Muscle layer of colon (tissue), 2 donors: ENCODE data around the gene SNX25.

Experiments
- H3K27ac ChIP-seq: one replicate; pipeline ENCODE4 v1.7.0; 2013; ENCODE audit warnings: low read depth, mild to moderate bottlenecking, low read length, moderate library complexity
- H3K27me3 ChIP-seq, 2 donors: one replicate each; pipeline ENCODE4 v1.7.0; 2013; ENCODE audit warnings: low read length in 2 of 2, mild to moderate bottlenecking in 2 of 2; ENCODE audit not compliant: insufficient read depth in 2 of 2, control insufficient read depth in 1 of 2
- H3K36me3 ChIP-seq: one replicate; pipeline ENCODE4 v1.7.0; 2013; ENCODE audit warnings: mild to moderate bottlenecking, low read length; ENCODE audit not compliant: insufficient read depth
- H3K4me1 ChIP-seq: one replicate; pipeline ENCODE4 v1.7.0; 2013; ENCODE audit warnings: mild to moderate bottlenecking, low read length; ENCODE audit not compliant: insufficient read depth
- H3K4me3 ChIP-seq, 2 donors: one replicate each; pipeline ENCODE4 v1.7.0; 2013; ENCODE audit warnings: low read length in 2 of 2, low read depth in 1 of 2, mild to moderate bottlenecking in 1 of 2, moderate library complexity in 1 of 2
- H3K9ac ChIP-seq: one replicate; pipeline ENCODE4 v1.7.0; 2013; ENCODE audit warnings: low read length
- H3K9me3 ChIP-seq: one replicate; pipeline ENCODE4 v1.7.0; 2013; ENCODE audit warnings: mild to moderate bottlenecking, low read length
- donor health status: abdominal sarcoma.
- donor health status: Adenocarcinoma of cecum.

SNX25 gene

GRCh38 chr4:185221912-185222311 lies 12.5 kb downstream of the SNX25 start:
- Histone ChIP-seq H3K4me3 (no peak overlapping the region), H3K27ac (no peak overlapping the region), H3K9ac (no peak overlapping the region), H3K27me3 (no peaks in the 10 kb centered on the region), H3K36me3 (no peaks in the 10 kb centered on the region), H3K9me3 (no peaks in the 10 kb centered on the region), H3K4me1 (peaks cover 29% of the 10 kb centered on the region)

DNA sequence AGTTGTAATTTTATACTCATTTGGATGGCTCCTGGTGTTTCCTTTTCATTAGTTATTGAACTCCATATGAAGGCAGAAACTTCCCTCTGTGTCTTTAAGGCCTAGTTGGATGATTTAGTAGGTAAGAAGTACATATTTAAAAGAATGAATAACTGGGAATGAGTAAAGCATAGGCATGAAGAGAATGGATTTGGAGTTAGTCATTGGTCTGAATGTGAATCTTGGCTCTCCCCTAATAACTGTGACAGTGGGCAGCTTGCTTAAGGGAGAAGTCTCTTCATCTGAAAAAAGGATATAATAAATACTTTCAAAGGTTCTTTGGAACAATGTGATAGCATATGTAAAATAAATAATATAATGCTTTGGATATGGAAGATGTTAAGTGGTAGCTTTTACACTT lies 13.2 kb downstream of the SNX25 start:
- H3K4me1 ChIP-seq = peaks cover 29% of the 10 kb centered on the region

GRCh38 chr4:185224597-185224996 lies 15.2 kb downstream of the SNX25 start:
- Histone ChIP-seq H3K9ac (no peak overlapping the region), H3K9me3 (no peaks in the 10 kb centered on the region), H3K27me3 (no peaks in the 10 kb centered on the region), H3K36me3 (no peaks in the 10 kb centered on the region), H3K4me3 (no peak overlapping the region), H3K27ac (no peak overlapping the region), H3K4me1 (peaks cover 20% of the 10 kb centered on the region)

More for the DNA sequence above, 13.2 kb downstream of the SNX25 start:
- Histone ChIP-seq H3K9ac (no peak overlapping the region), H3K9me3 (no peaks in the 10 kb centered on the region), H3K27ac (no peak overlapping the region), H3K27me3 (no peaks in the 10 kb centered on the region), H3K4me3 (no peak overlapping the region), H3K36me3 (no peaks in the 10 kb centered on the region)

GRCh38 chr4:185225940-185226339 lies 16.5 kb downstream of the SNX25 start:
- Histone ChIP-seq H3K27me3 (no peaks in the 10 kb centered on the region), H3K4me1 (peaks cover 15% of the 10 kb centered on the region), H3K27ac (no peak overlapping the region), H3K9ac (no peak overlapping the region), H3K4me3 (no peak overlapping the region), H3K9me3 (no peaks in the 10 kb centered on the region), H3K36me3 (no peaks in the 10 kb centered on the region)

GRCh38 chr4:185227131-185227551 lies 17.7 kb downstream of the SNX25 start:
- Histone ChIP-seq H3K27me3 (no peaks in the 10 kb centered on the region), H3K4me1 (peaks cover 15% of the 10 kb centered on the region), H3K9me3 (no peaks in the 10 kb centered on the region), H3K27ac (no peak overlapping the region), H3K9ac (no peak overlapping the region), H3K4me3 (no peak overlapping the region), H3K36me3 (no peaks in the 10 kb centered on the region)

DNA sequence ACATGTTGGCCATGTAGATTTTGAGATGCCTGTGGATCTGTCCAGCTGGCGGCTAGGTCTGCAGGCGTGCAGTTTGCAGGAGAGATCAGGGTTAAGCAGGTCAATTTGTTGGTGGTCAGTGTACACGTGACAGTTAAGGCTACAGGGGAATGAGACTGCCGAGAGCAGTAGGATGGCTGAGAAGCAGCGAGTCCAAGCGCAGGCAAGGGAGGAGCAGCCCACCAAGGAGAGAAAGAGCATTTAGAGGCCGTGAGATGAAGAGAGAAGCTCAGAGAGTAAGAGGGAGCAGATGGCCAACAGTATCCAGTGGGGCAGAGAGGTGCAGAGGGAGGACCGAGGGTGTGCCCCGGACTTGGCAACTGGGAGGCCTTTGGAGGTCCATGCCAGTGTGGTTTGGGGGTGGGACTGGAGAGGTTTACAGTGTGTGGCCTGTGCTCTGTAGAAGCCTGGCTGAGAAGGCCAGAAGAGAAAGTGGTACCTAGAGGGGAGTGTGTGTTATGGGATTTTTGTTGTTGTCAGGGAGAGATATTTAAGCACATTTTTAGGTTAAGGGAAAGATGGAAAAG lies 18.4 kb downstream of the SNX25 start:
- Histone ChIP-seq H3K27me3 (no peaks in the 10 kb centered on the region), H3K4me1 (peaks cover 15% of the 10 kb centered on the region), H3K27ac (no peak overlapping the region), H3K9me3 (no peaks in the 10 kb centered on the region), H3K9ac (no peak overlapping the region), H3K36me3 (no peaks in the 10 kb centered on the region), H3K4me3 (no peak overlapping the region)

DNA sequence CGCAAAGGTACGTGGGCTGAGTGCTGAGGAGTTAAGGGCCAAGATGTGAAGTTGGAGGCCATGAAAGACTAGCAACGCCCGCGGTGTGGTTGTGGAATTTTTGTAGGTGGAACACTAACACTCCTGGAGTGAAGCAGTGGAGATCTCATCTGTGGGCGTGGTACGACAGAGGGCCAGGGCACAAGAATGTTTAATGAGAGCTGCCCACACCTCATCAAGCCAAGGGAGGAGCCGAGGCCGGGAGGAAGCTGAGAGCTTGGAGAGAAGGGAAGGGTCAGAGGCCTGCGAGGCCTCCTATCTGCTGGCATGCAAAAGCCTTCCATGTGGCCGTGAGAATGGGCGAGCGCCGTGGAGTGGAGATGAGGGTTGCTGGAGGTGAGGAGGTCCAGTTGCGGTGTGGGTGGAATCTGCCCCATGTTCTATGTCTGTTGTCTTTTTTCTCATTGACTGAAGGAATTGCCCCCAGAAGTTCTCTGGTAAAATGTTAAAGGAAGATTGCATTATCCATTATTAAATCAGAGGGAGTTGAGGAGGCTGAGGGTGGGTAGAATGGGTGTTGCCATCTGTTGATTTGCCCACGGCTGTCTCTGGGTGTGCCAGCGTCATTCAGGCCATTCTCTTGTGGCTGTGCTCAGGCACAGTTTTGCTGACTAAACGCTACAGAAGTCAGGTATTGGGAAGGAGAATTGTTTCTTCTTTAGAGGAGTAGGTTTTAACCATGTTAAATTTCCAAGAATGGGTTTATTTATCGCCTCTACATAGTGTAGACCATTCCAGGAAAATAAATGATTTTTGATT lies 19.8 kb downstream of the SNX25 start:
- Histone ChIP-seq H3K27ac (no peak overlapping the region), H3K27me3 (no peaks in the 10 kb centered on the region), H3K9ac (no peak overlapping the region), H3K4me1 (peaks cover 15% of the 10 kb centered on the region), H3K36me3 (no peaks in the 10 kb centered on the region), H3K9me3 (no peaks in the 10 kb centered on the region), H3K4me3 (no peak overlapping the region)

DNA sequence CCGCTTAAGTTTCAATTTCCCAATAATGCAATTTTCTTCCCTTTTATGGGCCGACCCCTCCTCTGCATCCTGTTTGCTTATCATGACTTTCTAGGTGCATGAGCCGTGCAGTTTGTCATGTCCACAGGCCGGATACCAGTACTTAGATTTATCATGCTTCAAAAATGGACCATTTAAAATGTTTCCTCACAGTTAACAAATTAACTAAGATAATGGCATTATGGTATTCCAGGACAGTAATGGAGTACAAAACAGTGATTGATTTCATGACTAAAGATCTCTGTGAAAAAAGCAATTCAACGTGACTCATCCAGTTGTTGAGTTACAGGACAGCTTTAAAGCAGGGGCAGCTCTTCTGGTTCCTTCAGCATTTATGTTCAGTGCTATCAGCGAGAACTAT lies 23.0 kb downstream of the SNX25 start:
- Histone ChIP-seq H3K27me3 (no peaks in the 10 kb centered on the region), H3K27ac (no peak overlapping the region), H3K9ac (no peak overlapping the region), H3K4me3 (no peak overlapping the region), H3K4me1 (peaks cover 25% of the 10 kb centered on the region), H3K9me3 (no peaks in the 10 kb centered on the region), H3K36me3 (no peaks in the 10 kb centered on the region)

- Histone ChIP-seq H3K27ac (no peak overlapping the region), H3K4me3 (no peak overlapping the region)
Observed at GRCh38 chr4:185235119-185235842, 25.9 kb downstream of the SNX25 start.

GRCh38 chr4:185235843-185236503 lies 26.6 kb downstream of the SNX25 start:
- H3K27ac ChIP-seq = no peak overlapping the region
- no peaks in the 10 kb centered on the region for H3K9me3 ChIP-seq
- no peaks in the 10 kb centered on the region for H3K36me3 ChIP-seq
- no peaks in the 10 kb centered on the region for H3K27me3 ChIP-seq
- H3K4me3 ChIP-seq = no peak overlapping the region
- peaks cover 19% of the 10 kb centered on the region for H3K4me1 ChIP-seq
- no peak overlapping the region for H3K9ac ChIP-seq

More at GRCh38 chr4:185235119-185235842, 25.9 kb downstream of the SNX25 start:
- Histone ChIP-seq H3K4me1 (peaks cover 19% of the 10 kb centered on the region), H3K36me3 (no peaks in the 10 kb centered on the region), H3K27me3 (no peaks in the 10 kb centered on the region), H3K9me3 (no peaks in the 10 kb centered on the region), H3K9ac (no peak overlapping the region)

DNA sequence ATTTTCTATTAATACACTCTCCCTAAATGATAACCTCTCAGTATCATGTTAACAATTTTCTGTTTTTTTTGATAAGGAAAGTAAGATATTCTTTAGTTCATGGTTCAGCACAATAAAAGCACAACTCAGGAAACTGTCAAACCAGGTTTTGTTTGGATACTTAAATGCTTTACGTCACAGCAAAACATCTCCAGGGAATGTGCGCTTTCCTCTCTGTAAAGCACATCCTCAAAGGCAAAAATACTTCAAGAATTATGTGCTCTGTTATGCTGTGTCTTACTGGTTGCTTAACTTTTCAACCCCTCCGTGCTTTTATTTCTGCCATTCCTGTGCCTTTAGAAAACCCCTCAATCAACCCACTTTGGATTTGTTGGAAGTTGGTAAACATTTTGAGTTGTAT lies 27.8 kb downstream of the SNX25 start:
- peaks cover 19% of the 10 kb centered on the region for H3K4me1 ChIP-seq
- no peaks in the 10 kb centered on the region for H3K36me3 ChIP-seq
- no peak overlapping the region for H3K27ac ChIP-seq
- no peak overlapping the region for H3K4me3 ChIP-seq
- no peaks in the 10 kb centered on the region for H3K9me3 ChIP-seq
- no peak overlapping the region for H3K9ac ChIP-seq
- H3K27me3 ChIP-seq = no peaks in the 10 kb centered on the region
